ENCODE data around the gene ATP6AP2. TPM values are rescaled to one million over a fixed set of nuclear protein-coding genes. Genes with fewer than 3 reads are reported as not detected.
"Not testable (repeated sequence)": the region's sequence is repeated elsewhere in the genome, so short reads cannot be mapped to it uniquely, and the experiment has no call there.

Gene ATP6AP2
- total and polyA plus RNA-seq, 2 experiments from 2014 or later, result 131 to 158 TPM

DNA sequence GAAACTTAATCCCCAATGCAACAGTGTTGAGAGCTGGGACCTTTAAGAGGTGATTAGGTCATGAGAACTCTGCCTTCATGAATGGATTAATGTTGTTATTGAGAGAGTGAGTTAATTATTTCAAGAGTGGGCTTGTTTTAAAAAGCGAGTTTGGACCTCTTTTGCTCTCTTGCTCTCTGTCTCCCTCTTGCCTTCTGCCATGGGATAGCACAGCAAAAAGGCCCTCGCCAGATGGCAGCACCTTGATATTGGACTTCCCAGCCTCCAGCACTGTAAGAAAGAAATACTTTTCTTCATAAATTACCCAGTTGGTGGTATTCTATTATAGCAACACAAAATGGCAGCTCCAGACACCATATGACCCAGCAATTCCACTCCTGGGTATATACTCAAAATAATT lies 7.0 kb upstream of the ATP6AP2 start:
- WGBS (ENCODE audit: low lambda C conversion rate, missing lambda C conversion rate), result 50% methylated on average over 2 of the region's 2 CpGs

DNA sequence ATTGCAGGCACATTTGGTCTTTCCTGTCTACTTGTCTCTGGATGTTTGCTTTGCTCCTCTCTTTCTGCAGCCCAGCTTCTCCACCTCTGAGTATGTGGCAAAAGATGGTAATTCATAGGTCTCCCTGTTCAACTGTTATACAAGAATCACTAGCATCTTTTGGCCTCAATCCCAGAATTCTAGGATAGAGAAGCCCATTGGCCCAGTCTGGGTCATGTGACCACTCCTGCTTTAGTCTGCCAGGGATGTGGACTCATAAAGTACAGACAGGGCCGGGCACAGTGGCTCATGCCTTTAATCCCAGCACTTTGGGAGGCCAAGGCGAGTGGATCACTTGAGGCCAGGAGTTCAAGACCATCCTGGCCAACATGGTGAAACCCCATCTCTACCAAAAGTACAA lies 5.4 kb upstream of the ATP6AP2 start:
- not testable (repeated sequence) for H3K4me3 ChIP-seq; H3K36me3 ChIP-seq (replicated peaks; ENCODE audit: insufficient read depth, low read depth); H3K27ac ChIP-seq; H3K79me2 ChIP-seq; H3K9me3 ChIP-seq (ENCODE audit: low read depth); H3K27me3 ChIP-seq; H3K9me2 ChIP-seq (replicated peaks; ENCODE audit: insufficient read depth); H2AFZ ChIP-seq; H4K20me1 ChIP-seq (ENCODE audit: insufficient read depth, poor library complexity, severe bottlenecking); H3K4me2 ChIP-seq; H3K4me1 ChIP-seq (ENCODE audit: insufficient read depth)
- 81% methylated on average over 2 of the region's 2 CpGs for WGBS (ENCODE audit: low lambda C conversion rate, missing lambda C conversion rate)
- peak; percentile 16 for DNase-seq (ENCODE audit: low spot score)

More for the DNA sequence above, 7.0 kb upstream of the ATP6AP2 start:
- no peaks in the 10 kb centered on the region for H4K20me1 ChIP-seq (ENCODE audit: insufficient read depth, poor library complexity, severe bottlenecking)
- H3K9me3 ChIP-seq (ENCODE audit: low read depth), result no peaks in the 10 kb centered on the region
- H3K27me3 ChIP-seq, result no peaks in the 10 kb centered on the region
- no peak for TF ChIP-seq EZH2 (IDR thresholded peaks at IDR 0.05; ENCODE audit: borderline replicate concordance)
- TF ChIP-seq, protein P1, sequence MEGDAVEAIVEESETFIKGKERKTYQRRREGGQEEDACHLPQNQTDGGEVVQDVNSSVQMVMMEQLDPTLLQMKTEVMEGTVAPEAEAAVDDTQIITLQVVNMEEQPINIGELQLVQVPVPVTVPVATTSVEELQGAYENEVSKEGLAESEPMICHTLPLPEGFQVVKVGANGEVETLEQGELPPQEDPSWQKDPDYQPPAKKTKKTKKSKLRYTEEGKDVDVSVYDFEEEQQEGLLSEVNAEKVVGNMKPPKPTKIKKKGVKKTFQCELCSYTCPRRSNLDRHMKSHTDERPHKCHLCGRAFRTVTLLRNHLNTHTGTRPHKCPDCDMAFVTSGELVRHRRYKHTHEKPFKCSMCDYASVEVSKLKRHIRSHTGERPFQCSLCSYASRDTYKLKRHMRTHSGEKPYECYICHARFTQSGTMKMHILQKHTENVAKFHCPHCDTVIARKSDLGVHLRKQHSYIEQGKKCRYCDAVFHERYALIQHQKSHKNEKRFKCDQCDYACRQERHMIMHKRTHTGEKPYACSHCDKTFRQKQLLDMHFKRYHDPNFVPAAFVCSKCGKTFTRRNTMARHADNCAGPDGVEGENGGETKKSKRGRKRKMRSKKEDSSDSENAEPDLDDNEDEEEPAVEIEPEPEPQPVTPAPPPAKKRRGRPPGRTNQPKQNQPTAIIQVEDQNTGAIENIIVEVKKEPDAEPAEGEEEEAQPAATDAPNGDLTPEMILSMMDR (IDR thresholded peaks at IDR 0.05; ENCODE audit: poor library complexity), result peak; percentile 30
- H3K9me2 ChIP-seq (replicated peaks; ENCODE audit: insufficient read depth), result no peaks in the 10 kb centered on the region
- H3K36me3 ChIP-seq (replicated peaks; ENCODE audit: insufficient read depth, low read depth), result no peaks in the 10 kb centered on the region
- H3K4me1 ChIP-seq (ENCODE audit: insufficient read depth), result no peaks in the 10 kb centered on the region
- no peak overlapping the region for H3K4me2 ChIP-seq
- DNase-seq (ENCODE audit: low spot score), result no peak
- H3K79me2 ChIP-seq, result no peaks in the 10 kb centered on the region
- H3K4me3 ChIP-seq, result no peak overlapping the region
- no peak overlapping the region for H3K27ac ChIP-seq
- no peak overlapping the region for H2AFZ ChIP-seq

DNA sequence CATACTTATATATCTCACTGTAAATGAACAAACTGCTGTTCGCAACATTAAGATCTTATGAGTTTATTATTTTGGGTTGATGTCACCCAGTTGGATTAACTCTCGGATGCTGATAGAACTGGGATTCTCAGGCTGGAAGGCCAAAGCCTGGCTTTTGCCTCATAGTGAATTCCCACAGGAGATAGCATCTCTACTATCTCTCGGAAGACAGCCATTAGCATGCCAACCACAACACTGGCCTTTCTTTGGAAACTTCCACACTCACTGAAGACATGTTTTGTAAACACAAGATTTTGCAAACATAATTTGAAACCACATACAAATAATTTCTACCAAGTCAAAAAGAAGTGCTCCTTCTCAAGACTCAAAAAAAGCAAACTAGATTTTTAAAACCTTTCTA lies 4.5 kb upstream of the ATP6AP2 start:
- Histone ChIP-seq H3K4me2 (no peak overlapping the region), H2AFZ (no peak overlapping the region), H3K4me3 (no peak overlapping the region), H3K4me1 (ENCODE audit: insufficient read depth) (no peaks in the 10 kb centered on the region), H3K79me2 (peaks cover under 1% of the 10 kb centered on the region), H3K36me3 (replicated peaks; ENCODE audit: insufficient read depth, low read depth) (no peaks in the 10 kb centered on the region), H3K27me3 (no peaks in the 10 kb centered on the region), H3K27ac (no peak overlapping the region), H4K20me1 (ENCODE audit: insufficient read depth, poor library complexity, severe bottlenecking) (no peaks in the 10 kb centered on the region), H3K9me3 (ENCODE audit: low read depth) (no peaks in the 10 kb centered on the region), H3K9me2 (replicated peaks; ENCODE audit: insufficient read depth) (no peaks in the 10 kb centered on the region)
- 72% methylated on average over 3 of the region's 3 CpGs for WGBS (ENCODE audit: low lambda C conversion rate, missing lambda C conversion rate)
- TF ChIP-seq, protein P1 (IDR thresholded peaks at IDR 0.05; ENCODE audit: poor library complexity), result no peak
- TF ChIP-seq EZH2phosphoT487 (IDR thresholded peaks at IDR 0.05; ENCODE audit: low read depth, severe bottlenecking, unreplicated experiment) (no peak), EZH2 (IDR thresholded peaks at IDR 0.05; ENCODE audit: borderline replicate concordance) (no peak)
- DNase-seq (ENCODE audit: low spot score), result no peak

DNA sequence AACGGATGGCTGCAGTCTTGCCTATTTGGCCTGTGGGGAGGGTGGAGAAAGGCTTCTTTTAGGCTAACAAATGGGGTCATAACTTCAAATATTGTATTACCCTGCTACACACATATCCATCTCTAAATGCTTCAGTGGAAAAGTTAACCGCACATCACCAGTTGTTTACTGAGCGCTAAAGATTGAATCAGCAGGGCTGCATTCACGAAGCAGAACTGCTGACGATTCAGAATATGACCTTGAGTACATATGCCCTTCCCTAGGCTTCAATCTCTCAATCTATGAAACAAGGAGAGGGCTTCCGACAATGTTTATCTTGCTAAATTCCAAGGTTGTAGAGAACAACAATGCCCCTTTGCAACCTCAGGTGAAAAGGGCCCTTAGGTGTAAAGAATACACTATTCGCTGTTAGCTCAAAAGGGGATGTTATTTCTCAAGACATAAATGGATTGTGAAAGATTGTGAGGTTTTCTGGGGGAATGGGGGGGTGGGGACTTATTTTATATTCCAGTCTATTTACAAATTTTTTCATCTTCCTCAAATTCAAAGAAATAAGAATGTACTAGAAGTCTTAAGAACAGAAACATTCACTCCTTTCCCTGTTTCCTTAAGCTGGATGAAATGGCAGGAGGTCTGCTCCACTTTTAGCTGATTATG lies 2.6 kb upstream of the ATP6AP2 start:
- no peak for DNase-seq (ENCODE audit: low spot score)
- WGBS (ENCODE audit: low lambda C conversion rate, missing lambda C conversion rate), result 60% methylated on average over 7 of the region's 7 CpGs
- Histone ChIP-seq H3K9me2 (replicated peaks; ENCODE audit: insufficient read depth) (no peaks in the 10 kb centered on the region), H3K27me3 (no peaks in the 10 kb centered on the region), H3K4me2 (no peak overlapping the region), H3K36me3 (replicated peaks; ENCODE audit: insufficient read depth, low read depth) (no peaks in the 10 kb centered on the region), H4K20me1 (ENCODE audit: insufficient read depth, poor library complexity, severe bottlenecking) (no peaks in the 10 kb centered on the region), H3K4me3 (no peak overlapping the region), H3K4me1 (ENCODE audit: insufficient read depth) (no peaks in the 10 kb centered on the region), H3K9me3 (ENCODE audit: low read depth) (no peaks in the 10 kb centered on the region), H3K79me2 (peaks cover 20% of the 10 kb centered on the region), H3K27ac (no peak overlapping the region), H2AFZ (no peak overlapping the region)
- TF ChIP-seq, protein P1 (IDR thresholded peaks at IDR 0.05; ENCODE audit: poor library complexity), result no peak
- TF ChIP-seq EZH2 (IDR thresholded peaks at IDR 0.05; ENCODE audit: borderline replicate concordance), result no peak
- TF ChIP-seq EZH2phosphoT487 (IDR thresholded peaks at IDR 0.05; ENCODE audit: low read depth, severe bottlenecking, unreplicated experiment), result no peak
